ENCODE data around the gene KLHL3.

KLHL3 gene

GRCh38 chr5:137699336-137700281, 36.3 kb downstream of the KLHL3 start:
- Histone ChIP-seq H3K36me3 (replicated peaks in 1 of 2; ENCODE audit: control insufficient read depth in 2 of 2, insufficient read depth in 2 of 2, low read length in 2 of 2) (peaks cover 0 to 9% of the 10 kb centered on the region in 2 donors), H2BK5ac (ENCODE audit: low read length) (no peak overlapping the region), H3K79me1 (ENCODE audit: low read depth, low read length) (no peaks in the 10 kb centered on the region), H3K4me2 (ENCODE audit: insufficient read depth, low read length, poor library complexity, severe bottlenecking) (no peak overlapping the region), H2BK12ac (ENCODE audit: low read length) (no peak overlapping the region), H3K4me3 (ENCODE audit: low read length in 2 of 2) (no peak overlapping the region), H3K14ac (ENCODE audit: low read length) (no peak overlapping the region), H3K27me3 (ENCODE audit: control insufficient read depth in 3 of 3, insufficient read depth in 3 of 3, low read depth in 1 of 3, low read length in 3 of 3) (no peaks in the 10 kb centered on the region), H3K4ac (ENCODE audit: low read length) (no peak overlapping the region), H4K91ac (ENCODE audit: low read depth, low read length, poor library complexity) (no peak overlapping the region), H2BK120ac (ENCODE audit: low read depth, low read length) (no peak overlapping the region), H2AK5ac (ENCODE audit: low read depth, low read length) (no peak overlapping the region), H4K8ac (ENCODE audit: low read depth, low read length) (no peak overlapping the region), H2BK15ac (ENCODE audit: low read length) (no peak overlapping the region), H3K18ac (ENCODE audit: low read length) (no peak overlapping the region), H3K9ac (ENCODE audit: low read depth, low read length, poor library complexity) (no peak overlapping the region), H3K23ac (ENCODE audit: low read depth, low read length, poor library complexity) (no peak overlapping the region), H2AFZ (ENCODE audit: low read length) (no peak overlapping the region), H3K27ac (replicated peaks; ENCODE audit: low read length) (no peak overlapping the region), H3K4me1 (ENCODE audit: control insufficient read depth in 2 of 2, insufficient read depth in 1 of 2, low read depth in 1 of 2, low read length in 2 of 2) (no peaks in the 10 kb centered on the region), H3K9me3 (replicated peaks in 1 of 2; ENCODE audit: control insufficient read depth in 2 of 2, insufficient read depth in 1 of 2, low read depth in 1 of 2, low read length in 2 of 2) (no peaks in the 10 kb centered on the region)
- WGBS, 2 donors (ENCODE audit: extremely low coverage in 2 of 2, insufficient read length in 2 of 2, insufficient replicate concordance in 1 of 2), result no CpG with 5 or more reads among the region's 9 CpGs
- DNase-seq (ENCODE audit: low spot score), result no peak

GRCh38 chr5:137696481-137696880, 39.4 kb downstream of the KLHL3 start:
- H2BK15ac ChIP-seq (ENCODE audit: low read length), result no peak overlapping the region
- H3K4me2 ChIP-seq (ENCODE audit: insufficient read depth, low read length, poor library complexity, severe bottlenecking), result no peak overlapping the region
- H3K4me3 ChIP-seq (ENCODE audit: low read length in 2 of 2), result no peak overlapping the region
- H3K14ac ChIP-seq (ENCODE audit: low read length), result no peak overlapping the region
- no peaks in the 10 kb centered on the region for H3K79me1 ChIP-seq (ENCODE audit: low read depth, low read length)
- H2AFZ ChIP-seq (ENCODE audit: low read length), result no peak overlapping the region
- no peak overlapping the region for H3K9ac ChIP-seq (ENCODE audit: low read depth, low read length, poor library complexity)
- DNase-seq (ENCODE audit: low spot score), result no peak
- no CpG with 5 or more reads among the region's 1 CpG for WGBS, 2 donors (ENCODE audit: extremely low coverage in 2 of 2, insufficient read length in 2 of 2, insufficient replicate concordance in 1 of 2)
- H3K23ac ChIP-seq (ENCODE audit: low read depth, low read length, poor library complexity), result no peak overlapping the region
- no peak overlapping the region for H4K91ac ChIP-seq (ENCODE audit: low read depth, low read length, poor library complexity)
- peaks cover 0 to 9% of the 10 kb centered on the region in 2 donors for H3K36me3 ChIP-seq (replicated peaks in 1 of 2; ENCODE audit: control insufficient read depth in 2 of 2, insufficient read depth in 2 of 2, low read length in 2 of 2)
- no peaks in the 10 kb centered on the region for H3K9me3 ChIP-seq (replicated peaks in 1 of 2; ENCODE audit: control insufficient read depth in 2 of 2, insufficient read depth in 1 of 2, low read depth in 1 of 2, low read length in 2 of 2)
- no peak overlapping the region for H2BK12ac ChIP-seq (ENCODE audit: low read length)
- H3K4ac ChIP-seq (ENCODE audit: low read length), result no peak overlapping the region
- no peaks in the 10 kb centered on the region for H3K4me1 ChIP-seq (ENCODE audit: control insufficient read depth in 2 of 2, insufficient read depth in 1 of 2, low read depth in 1 of 2, low read length in 2 of 2)
- no peaks in the 10 kb centered on the region for H3K27me3 ChIP-seq (ENCODE audit: control insufficient read depth in 3 of 3, insufficient read depth in 3 of 3, low read depth in 1 of 3, low read length in 3 of 3)
- no peak overlapping the region for H4K8ac ChIP-seq (ENCODE audit: low read depth, low read length)
- H3K18ac ChIP-seq (ENCODE audit: low read length), result no peak overlapping the region
- no peak overlapping the region for H2BK120ac ChIP-seq (ENCODE audit: low read depth, low read length)
- no peak overlapping the region for H3K27ac ChIP-seq (replicated peaks; ENCODE audit: low read length)
- H2AK5ac ChIP-seq (ENCODE audit: low read depth, low read length), result no peak overlapping the region
- no peak overlapping the region for H2BK5ac ChIP-seq (ENCODE audit: low read length)

DNA sequence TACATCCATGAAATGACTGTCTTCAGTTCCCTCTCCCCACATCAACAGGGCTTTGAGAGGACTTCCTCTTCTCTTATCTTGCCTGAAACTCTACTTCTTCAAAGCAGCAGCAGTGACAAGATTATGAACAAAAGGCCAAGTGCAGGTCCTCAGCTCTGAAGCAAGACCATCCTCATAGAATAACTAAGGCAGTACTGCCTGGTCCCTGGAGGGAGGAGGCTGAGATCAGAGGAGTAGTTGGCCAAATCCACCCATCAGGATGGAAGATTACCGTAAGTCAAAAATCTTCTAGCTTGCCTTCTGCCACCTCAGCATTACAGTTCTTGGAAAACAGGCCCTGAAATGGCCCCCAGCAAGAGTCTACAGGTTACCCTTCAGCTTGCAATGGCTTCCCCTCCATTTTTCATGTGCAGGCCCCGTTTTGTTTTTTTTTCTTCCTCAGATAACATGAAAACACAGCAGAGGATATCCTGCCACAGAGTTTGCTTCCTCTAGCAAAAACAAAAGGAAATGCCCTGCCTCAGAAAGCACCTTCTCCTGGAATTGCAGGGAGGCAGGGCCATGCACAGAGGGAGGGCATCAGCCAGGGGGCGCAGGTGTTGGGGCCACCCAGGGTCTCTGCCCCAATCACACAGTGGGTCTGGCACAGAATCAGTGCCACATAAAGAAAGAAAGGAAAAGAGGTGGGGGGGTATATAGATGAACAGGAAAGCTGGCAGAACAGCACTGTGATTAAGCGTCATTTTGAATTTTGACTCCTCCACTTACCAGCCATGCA, 40.0 kb downstream of the KLHL3 start:
- no peak overlapping the region for H3K9ac ChIP-seq (ENCODE audit: low read depth, low read length, poor library complexity)
- no peak overlapping the region for H2BK15ac ChIP-seq (ENCODE audit: low read length)
- H4K8ac ChIP-seq (ENCODE audit: low read depth, low read length), result no peak overlapping the region
- H3K4me3 ChIP-seq (ENCODE audit: low read length in 2 of 2), result no peak overlapping the region
- no peak overlapping the region for H3K27ac ChIP-seq (replicated peaks; ENCODE audit: low read length)
- no peak for DNase-seq (ENCODE audit: low spot score)
- no peaks in the 10 kb centered on the region for H3K9me3 ChIP-seq (replicated peaks in 1 of 2; ENCODE audit: control insufficient read depth in 2 of 2, insufficient read depth in 1 of 2, low read depth in 1 of 2, low read length in 2 of 2)
- H2AFZ ChIP-seq (ENCODE audit: low read length), result no peak overlapping the region
- H3K79me1 ChIP-seq (ENCODE audit: low read depth, low read length), result no peaks in the 10 kb centered on the region
- H3K36me3 ChIP-seq (replicated peaks in 1 of 2; ENCODE audit: control insufficient read depth in 2 of 2, insufficient read depth in 2 of 2, low read length in 2 of 2), result peaks cover 0 to 9% of the 10 kb centered on the region in 2 donors
- no peak overlapping the region for H2AK5ac ChIP-seq (ENCODE audit: low read depth, low read length)
- H3K4ac ChIP-seq (ENCODE audit: low read length), result no peak overlapping the region
- H2BK120ac ChIP-seq (ENCODE audit: low read depth, low read length), result no peak overlapping the region
- H2BK12ac ChIP-seq (ENCODE audit: low read length), result no peak overlapping the region
- WGBS, 2 donors (ENCODE audit: extremely low coverage in 2 of 2, insufficient read length in 2 of 2, insufficient replicate concordance in 1 of 2), result no CpG with 5 or more reads among the region's 4 CpGs
- no peaks in the 10 kb centered on the region for H3K4me1 ChIP-seq (ENCODE audit: control insufficient read depth in 2 of 2, insufficient read depth in 1 of 2, low read depth in 1 of 2, low read length in 2 of 2)
- no peaks in the 10 kb centered on the region for H3K27me3 ChIP-seq (ENCODE audit: control insufficient read depth in 3 of 3, insufficient read depth in 3 of 3, low read depth in 1 of 3, low read length in 3 of 3)
- H3K14ac ChIP-seq (ENCODE audit: low read length), result no peak overlapping the region
- no peak overlapping the region for H4K91ac ChIP-seq (ENCODE audit: low read depth, low read length, poor library complexity)
- H3K18ac ChIP-seq (ENCODE audit: low read length), result no peak overlapping the region
- H3K23ac ChIP-seq (ENCODE audit: low read depth, low read length, poor library complexity), result no peak overlapping the region
- H3K4me2 ChIP-seq (ENCODE audit: insufficient read depth, low read length, poor library complexity, severe bottlenecking), result no peak overlapping the region
- H2BK5ac ChIP-seq (ENCODE audit: low read length), result no peak overlapping the region

All from neuronal stem cell (in vitro differentiated cells).